HG03064 (cell line): ENCODE measurements around the gene BLOC1S4.

Experiments used
- ATAC-seq: cut with Tn5 transposase; IDR thresholded peaks from one replicate; pipeline ENCODE4 v1.9.1; 2021; ENCODE audit warnings: low read depth; ENCODE audit not compliant: unreplicated experiment

BLOC1S4 gene

GRCh38 chr4:6689506-6689960 lies 26.4 kb upstream of the BLOC1S4 start:
- no peak for ATAC-seq

GRCh38 chr4:6692379-6692778 lies 23.6 kb upstream of the BLOC1S4 start:
- ATAC-seq, result no peak

DNA sequence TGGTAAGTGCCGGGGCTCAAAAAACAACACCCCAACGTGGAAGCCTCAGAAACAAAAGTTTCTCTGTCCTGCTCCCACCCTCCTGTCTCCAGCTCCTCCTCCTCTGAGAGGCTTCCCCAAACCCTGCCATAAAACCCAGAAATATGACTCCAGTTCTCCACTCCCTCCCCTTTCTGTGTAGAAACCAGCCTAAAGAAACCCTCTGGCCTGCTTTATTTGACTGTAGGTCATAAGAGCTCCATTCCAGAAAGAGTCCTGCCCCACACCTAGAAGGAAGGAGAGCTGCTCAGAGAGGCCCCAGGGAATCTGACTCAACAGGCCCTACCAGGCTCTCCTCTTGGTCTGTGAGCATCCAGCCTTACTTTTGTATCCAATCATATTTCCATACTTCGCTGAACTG lies 23.2 kb upstream of the BLOC1S4 start:
- no peak for ATAC-seq

- ATAC-seq, result no peak
Observed at GRCh38 chr4:6693231-6694176, 22.5 kb upstream of the BLOC1S4 start, which contains the start of gene S100P. Gene S100P, plus strand, starts transcription at chr4:6693878. Its CDS starts 55 bp downstream, at chr4:6693933.

GRCh38 chr4:6694177-6694901 lies 21.6 kb upstream of the BLOC1S4 start:
- ATAC-seq, result no peak

GRCh38 chr4:6695660-6696610 lies 20.0 kb upstream of the BLOC1S4 start:
- ATAC-seq, result no peak

DNA sequence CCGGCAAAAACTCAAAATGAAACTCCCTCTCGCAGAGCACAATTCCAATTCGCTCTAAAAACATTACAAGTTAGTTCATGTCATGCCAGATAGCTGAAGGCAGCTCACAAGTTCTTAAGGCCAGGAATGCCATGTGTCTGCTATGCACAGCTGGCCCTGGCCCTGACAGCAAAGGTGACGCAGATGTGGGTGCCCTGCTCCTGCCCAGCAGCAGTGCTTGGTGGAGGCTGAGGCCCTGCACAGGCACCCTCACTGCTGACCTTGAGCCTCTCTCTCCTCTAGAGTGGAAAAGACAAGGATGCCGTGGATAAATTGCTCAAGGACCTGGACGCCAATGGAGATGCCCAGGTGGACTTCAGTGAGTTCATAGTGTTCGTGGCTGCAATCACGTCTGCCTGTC lies 19.4 kb upstream of the BLOC1S4 start:
- ATAC-seq, result no peak

GRCh38 chr4:6697131-6697530 lies 18.8 kb upstream of the BLOC1S4 start:
- no peak for ATAC-seq

DNA sequence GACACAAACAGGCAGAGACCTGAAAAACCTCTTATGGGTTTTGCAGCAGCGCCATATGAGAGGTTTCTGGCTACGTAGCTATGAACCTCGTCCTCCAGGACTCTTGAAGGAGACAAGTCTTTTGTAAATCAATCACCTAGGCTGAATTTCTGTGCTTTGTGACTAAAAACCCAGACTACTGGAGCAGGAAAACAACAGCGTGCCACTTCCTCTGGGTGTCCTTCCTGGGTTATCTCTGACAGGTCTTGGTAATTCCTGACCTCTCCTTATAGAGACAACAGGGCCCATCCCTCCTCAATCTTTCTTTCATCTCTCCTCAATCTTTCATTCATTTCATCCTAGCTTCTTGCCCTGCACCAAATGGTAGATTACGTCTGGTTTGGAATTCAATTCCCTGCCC lies 16.6 kb upstream of the BLOC1S4 start:
- no peak for ATAC-seq

GRCh38 chr4:6699903-6700302 lies 16.1 kb upstream of the BLOC1S4 start:
- no peak for ATAC-seq

- ATAC-seq, result no peak
Observed at GRCh38 chr4:6701371-6701770, 14.6 kb upstream of the BLOC1S4 start.

GRCh38 chr4:6702761-6703160 lies 13.2 kb upstream of the BLOC1S4 start:
- ATAC-seq, result no peak

DNA sequence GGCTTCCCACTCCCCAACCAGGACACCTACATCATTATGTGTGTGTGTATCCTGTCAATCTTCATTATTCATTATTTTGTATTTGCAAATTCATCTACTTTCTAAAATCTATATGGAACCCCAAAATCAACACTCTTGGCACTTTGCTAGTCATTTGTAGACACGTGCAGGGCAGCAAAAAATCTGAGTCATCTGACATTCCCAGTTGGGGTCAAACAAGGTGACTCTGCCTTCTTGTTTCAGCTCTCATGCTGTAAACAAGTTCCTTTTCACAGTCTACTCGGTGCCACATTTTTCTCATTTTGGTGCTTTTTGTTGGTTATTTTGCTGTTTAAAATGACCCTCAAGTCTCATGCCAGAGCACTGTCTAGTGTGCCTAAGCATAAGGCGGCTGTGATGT lies 12.2 kb upstream of the BLOC1S4 start:
- no peak for ATAC-seq

DNA sequence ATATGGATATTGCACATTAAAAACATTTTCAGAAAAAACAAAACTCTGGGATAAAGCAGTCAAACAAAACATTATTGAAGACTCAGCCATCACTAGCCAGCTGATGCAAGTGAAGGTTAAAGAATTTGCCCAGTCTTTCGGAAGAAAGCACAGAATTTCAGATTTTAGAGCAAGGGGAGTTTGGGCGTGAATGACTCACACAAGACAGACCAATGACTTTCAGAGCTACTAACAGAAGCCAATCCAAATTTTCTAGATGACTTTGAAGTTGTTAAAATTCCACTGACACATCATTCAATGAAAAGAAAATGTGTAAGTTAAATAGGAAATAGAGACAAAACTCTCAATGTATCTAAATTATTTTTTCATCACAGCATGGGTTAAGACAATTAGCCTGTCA lies 10.3 kb upstream of the BLOC1S4 start:
- no peak for ATAC-seq

- ATAC-seq, result no peak
Observed at GRCh38 chr4:6706173-6706572, 9.8 kb upstream of the BLOC1S4 start.

DNA sequence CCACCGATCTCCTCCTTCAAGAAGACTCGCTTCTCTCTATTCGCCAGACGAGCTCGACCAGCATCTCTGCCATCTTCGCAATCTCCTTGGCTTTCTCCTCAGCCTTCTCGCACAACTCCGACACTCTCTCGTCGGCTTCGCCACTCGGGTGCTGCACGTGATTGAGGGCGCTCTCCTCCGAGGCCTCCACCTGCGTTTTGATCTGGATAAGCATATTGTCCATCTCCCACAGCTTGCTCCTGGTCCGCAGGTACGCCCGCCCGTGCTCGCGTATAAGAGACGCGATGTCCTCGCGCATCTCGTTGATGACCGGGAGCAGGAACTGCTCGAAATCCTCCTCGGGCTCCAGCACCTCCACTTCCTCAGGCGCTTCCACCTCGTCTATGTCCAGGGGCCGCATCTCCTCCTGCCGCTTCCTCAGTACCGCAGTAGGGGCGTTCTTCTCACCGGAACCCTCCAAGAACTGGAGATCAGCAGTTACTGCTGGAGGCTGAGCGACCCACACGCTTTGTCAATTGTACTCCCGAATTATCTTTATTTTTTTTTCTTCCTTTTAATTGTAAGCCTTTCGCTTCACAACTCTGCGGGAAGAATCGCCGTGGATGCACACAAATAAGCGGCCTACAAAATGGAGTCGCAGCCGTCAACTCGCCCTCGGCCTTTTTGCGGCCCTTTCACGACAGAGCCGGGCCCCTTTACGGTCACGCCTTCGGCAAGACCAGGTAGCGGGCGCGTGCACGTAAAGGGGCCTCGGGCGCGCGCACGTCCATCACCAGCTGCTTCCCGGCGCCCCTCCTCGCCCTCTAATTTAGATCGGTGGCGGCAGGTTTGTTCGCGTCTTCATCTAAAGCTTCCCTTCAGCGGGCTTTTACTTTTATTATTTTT lies 6.5 kb upstream of the BLOC1S4 start, which contains the start of gene MRFAP1L1:
Gene MRFAP1L1 (minus strand): TSS at position 636 of the 885 bp plus-strand sequence. CDS start 236 bp downstream, at position 400.
- ATAC-seq, result peak; percentile 55

- no peak for ATAC-seq
Observed at GRCh38 chr4:6710282-6710681, 5.7 kb upstream of the BLOC1S4 start.

DNA sequence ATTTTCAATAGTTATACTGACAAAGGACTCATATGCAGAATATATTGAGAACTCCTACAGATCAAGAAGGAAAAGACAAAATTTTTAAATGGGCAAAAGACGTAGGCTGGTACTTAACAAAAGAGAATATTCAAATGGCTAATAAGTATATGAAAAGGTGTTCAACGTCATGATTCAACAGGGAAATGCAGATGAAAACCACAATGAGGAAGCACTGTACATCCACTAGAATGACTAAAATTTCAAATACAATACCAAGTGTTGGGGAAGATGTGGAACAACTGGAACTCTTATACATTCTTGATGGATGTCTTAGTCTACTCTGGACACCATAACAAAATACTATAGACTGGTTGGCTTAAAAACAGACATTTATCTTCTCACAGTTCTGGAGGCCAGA lies 5.0 kb upstream of the BLOC1S4 start:
- no peak for ATAC-seq

DNA sequence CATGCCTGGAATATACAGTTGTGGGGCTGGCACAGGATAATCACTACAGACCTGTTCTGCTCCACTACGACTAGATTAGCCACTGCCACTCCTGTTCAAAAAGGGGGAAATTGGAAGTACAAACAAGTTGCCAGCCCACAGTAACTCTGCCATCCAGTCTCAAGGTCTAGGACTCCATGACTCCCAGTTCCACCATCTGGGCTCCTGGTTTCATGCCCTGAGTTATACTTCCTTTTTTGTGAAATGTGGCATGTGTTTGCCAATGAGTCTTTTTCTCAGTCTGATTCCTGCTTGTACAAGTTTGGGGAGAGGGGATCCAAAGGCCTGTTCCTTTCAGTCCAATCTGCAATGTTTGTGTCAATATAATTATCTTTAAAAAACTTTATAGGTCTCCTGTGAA lies 1.0 kb upstream of the BLOC1S4 start:
- ATAC-seq, result no peak

- no peak for ATAC-seq
Observed at GRCh38 chr4:6715704-6716017, 313 bp upstream of the BLOC1S4 start.
